Measurements from ENCODE around the gene HEXA. TPM values are rescaled to one million over a fixed set of nuclear protein-coding genes. Genes with fewer than 3 reads are reported as not detected.

HEXA gene
- total RNA-seq, 1 donor from 2014 or later: 91.3 TPM

DNA sequence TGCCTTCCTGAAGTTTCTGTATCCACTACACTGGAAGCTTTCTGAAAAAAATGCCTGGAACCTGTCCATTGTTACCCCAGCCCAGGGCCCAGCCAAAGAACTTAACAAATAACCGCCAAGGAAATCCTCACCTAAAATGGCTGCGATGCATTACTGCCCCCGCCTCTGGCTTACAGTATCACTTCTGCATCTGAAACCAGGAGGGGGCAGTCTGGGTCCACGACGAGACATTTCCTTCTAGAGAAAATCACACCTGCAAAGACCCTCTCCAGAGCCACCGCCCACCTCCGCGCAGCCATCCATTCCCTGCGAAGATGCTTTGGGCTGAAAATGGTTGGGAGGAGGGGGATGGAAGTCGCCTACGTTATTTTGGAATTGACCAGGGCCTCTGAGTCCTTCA lies 33.4 kb downstream of the HEXA start:
- H3K4me3 Mint-ChIP-seq: no peak overlapping the region
- H3K36me3 Mint-ChIP-seq: no peaks in the 10 kb centered on the region
- no peaks in the 10 kb centered on the region for H3K9me3 Mint-ChIP-seq
- TF ChIP-seq, protein P1, sequence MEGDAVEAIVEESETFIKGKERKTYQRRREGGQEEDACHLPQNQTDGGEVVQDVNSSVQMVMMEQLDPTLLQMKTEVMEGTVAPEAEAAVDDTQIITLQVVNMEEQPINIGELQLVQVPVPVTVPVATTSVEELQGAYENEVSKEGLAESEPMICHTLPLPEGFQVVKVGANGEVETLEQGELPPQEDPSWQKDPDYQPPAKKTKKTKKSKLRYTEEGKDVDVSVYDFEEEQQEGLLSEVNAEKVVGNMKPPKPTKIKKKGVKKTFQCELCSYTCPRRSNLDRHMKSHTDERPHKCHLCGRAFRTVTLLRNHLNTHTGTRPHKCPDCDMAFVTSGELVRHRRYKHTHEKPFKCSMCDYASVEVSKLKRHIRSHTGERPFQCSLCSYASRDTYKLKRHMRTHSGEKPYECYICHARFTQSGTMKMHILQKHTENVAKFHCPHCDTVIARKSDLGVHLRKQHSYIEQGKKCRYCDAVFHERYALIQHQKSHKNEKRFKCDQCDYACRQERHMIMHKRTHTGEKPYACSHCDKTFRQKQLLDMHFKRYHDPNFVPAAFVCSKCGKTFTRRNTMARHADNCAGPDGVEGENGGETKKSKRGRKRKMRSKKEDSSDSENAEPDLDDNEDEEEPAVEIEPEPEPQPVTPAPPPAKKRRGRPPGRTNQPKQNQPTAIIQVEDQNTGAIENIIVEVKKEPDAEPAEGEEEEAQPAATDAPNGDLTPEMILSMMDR (conservative IDR thresholded peaks at IDR 0.05): peak; percentile 55
- DNase-seq (ENCODE audit: extremely low spot score, unreplicated experiment): no peak
- no peaks in the 10 kb centered on the region for H3K4me1 Mint-ChIP-seq (ENCODE audit: unreplicated experiment)
- H3K27ac Mint-ChIP-seq: no peak overlapping the region
- no peaks in the 10 kb centered on the region for H3K27me3 Mint-ChIP-seq

DNA sequence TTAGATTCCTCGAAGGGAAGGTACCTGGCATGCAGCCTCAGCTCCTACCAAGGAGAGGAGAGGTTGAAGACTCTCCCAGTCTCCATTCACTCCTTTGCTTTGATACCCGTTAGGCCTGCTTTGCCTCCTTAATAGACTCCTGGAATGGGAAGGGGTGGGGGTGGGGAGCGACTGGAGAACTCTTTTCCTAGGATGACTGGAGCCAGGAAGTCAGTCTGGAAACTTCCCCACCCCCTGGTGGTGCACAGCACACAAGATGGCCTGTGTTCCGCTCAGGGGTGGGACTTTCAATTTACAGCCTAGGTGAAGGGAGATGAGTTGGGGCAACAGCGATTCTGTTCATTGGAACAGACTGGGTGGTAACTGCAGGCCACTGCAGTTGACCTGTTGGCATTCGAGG lies 34.5 kb downstream of the HEXA start:
- TF ChIP-seq, protein P1 (conservative IDR thresholded peaks at IDR 0.05): peak; percentile 64
- no peak for DNase-seq (ENCODE audit: extremely low spot score, unreplicated experiment)
- no peaks in the 10 kb centered on the region for H3K9me3 Mint-ChIP-seq
- no peaks in the 10 kb centered on the region for H3K36me3 Mint-ChIP-seq
- H3K4me3 Mint-ChIP-seq: no peak overlapping the region
- H3K4me1 Mint-ChIP-seq (ENCODE audit: unreplicated experiment): no peaks in the 10 kb centered on the region
- H3K27me3 Mint-ChIP-seq: no peaks in the 10 kb centered on the region
- H3K27ac Mint-ChIP-seq: peak overlapping the region; percentile 26

DNA sequence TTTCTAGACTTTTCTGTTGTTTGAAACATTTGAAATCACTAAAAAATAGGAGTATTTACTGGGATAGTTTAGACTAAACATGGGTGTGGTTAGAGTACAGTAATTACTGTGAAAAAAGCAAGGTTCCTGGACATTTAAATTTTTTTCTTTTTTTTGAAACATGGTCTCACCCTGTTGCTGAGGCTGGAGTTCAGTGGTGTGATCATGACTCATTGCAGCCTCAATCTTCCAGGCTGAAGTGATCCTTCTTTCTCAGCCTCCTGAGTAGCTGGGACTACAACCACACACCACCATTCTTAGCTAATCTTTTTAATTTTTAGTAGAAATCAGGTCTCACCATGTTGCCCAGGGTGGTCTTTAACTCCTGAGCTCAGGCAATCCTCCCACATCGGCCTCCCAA lies 35.4 kb downstream of the HEXA start:
- no peaks in the 10 kb centered on the region for H3K27me3 Mint-ChIP-seq
- H3K36me3 Mint-ChIP-seq: no peaks in the 10 kb centered on the region
- H3K27ac Mint-ChIP-seq: no peak overlapping the region
- TF ChIP-seq, protein P1 (conservative IDR thresholded peaks at IDR 0.05): no peak
- H3K4me3 Mint-ChIP-seq: no peak overlapping the region
- no peak for DNase-seq (ENCODE audit: extremely low spot score, unreplicated experiment)
- no peaks in the 10 kb centered on the region for H3K4me1 Mint-ChIP-seq (ENCODE audit: unreplicated experiment)
- no peaks in the 10 kb centered on the region for H3K9me3 Mint-ChIP-seq

DNA sequence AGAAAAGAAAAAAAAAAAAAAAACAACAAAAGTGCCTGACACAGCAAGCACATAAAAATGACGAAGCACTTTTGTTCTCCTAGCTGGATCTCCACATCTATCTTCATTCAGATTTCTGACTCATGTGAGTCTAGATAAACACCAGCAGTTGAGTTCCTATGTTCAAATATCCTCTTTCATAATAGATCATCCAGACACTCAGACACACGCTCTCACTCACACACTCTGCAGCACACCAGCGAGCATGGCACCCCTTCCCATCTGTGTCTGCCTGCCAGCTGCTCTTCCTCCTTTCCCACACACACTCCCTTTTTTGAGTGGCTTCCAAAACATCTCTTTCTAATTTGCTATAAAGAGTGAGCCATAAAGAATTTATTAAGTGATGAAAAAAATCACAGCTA lies 36.0 kb downstream of the HEXA start:
- Mint-ChIP-seq H3K27me3 (no peaks in the 10 kb centered on the region), H3K4me3 (no peak overlapping the region), H3K4me1 (ENCODE audit: unreplicated experiment) (no peaks in the 10 kb centered on the region), H3K9me3 (no peaks in the 10 kb centered on the region), H3K36me3 (no peaks in the 10 kb centered on the region), H3K27ac (no peak overlapping the region)
- DNase-seq (ENCODE audit: extremely low spot score, unreplicated experiment): no peak
- TF ChIP-seq, protein P1 (conservative IDR thresholded peaks at IDR 0.05): no peak

DNA sequence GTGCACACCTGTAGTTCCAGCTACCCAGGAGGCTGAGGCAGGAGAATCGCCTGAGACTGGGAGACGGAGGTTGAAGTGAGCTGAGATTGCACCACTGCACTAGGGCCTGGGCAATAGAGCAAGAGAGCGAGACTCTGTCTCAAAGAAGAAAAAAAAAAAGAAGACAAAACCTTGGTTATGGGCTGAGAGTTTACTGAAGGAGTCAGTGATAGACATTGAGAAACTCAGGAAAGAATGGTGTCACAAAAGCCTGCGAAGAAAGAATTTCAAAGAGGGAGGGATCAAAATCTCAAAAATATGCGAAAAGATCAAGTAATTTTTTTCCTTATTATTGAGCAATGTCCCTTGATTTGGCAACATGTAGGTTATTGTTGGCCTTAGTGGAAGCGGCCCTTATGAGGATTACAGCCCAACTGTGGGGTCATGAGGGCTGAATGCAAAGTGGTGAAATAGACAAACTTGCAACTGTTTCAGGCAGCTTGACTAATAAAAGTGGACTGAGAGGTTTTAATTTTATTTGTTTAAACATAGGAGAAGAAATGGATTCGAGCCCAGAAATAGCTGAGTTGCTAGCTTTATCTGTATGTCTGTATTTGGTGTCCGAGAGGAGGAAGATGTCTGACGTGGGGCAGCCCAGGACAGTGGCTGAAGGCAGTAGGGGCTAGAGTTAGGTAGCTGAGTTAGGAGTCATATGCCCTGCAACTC lies 37.0 kb downstream of the HEXA start:
- no peaks in the 10 kb centered on the region for H3K9me3 Mint-ChIP-seq
- H3K4me3 Mint-ChIP-seq: no peak overlapping the region
- H3K4me1 Mint-ChIP-seq (ENCODE audit: unreplicated experiment): no peaks in the 10 kb centered on the region
- H3K36me3 Mint-ChIP-seq: no peaks in the 10 kb centered on the region
- TF ChIP-seq, protein P1 (conservative IDR thresholded peaks at IDR 0.05): no peak
- H3K27ac Mint-ChIP-seq: no peak overlapping the region
- no peak for DNase-seq (ENCODE audit: extremely low spot score, unreplicated experiment)
- no peaks in the 10 kb centered on the region for H3K27me3 Mint-ChIP-seq
